Epithelial cell of proximal tubule (primary cell): ENCODE results near the gene XDH. TPM values are rescaled to one million over a fixed set of nuclear protein-coding genes. Genes with fewer than 3 reads are reported as not detected.

Experiments used
- DNase-seq: peaks from one replicate; pipeline ENCODE4 v3.0.0-alpha.2; 2011; ENCODE audit warnings: low read depth
- H3K4me3 ChIP-seq: 2 replicates; pipeline ENCODE4 v1.5.1; 2011; ENCODE audit warnings: low read depth, mild to moderate bottlenecking, low read length
- total RNA-seq: library from RNA; depleted of rRNA; stranded (reverse); fragments of >200 nt; gene quantifications from 2 replicates; pipeline ENCODE4 v1.2.3, GENCODE V29; 2015
- TF ChIP-seq, protein P1 (sequence below): conservative IDR thresholded peaks from 2 replicates; pipeline ENCODE4 v1.5.1; 2012; ENCODE audit warnings: low read depth, mild to moderate bottlenecking, low read length

XDH gene
- total RNA-seq, 1 donor from 2014 or later: 2.2 TPM

DNA sequence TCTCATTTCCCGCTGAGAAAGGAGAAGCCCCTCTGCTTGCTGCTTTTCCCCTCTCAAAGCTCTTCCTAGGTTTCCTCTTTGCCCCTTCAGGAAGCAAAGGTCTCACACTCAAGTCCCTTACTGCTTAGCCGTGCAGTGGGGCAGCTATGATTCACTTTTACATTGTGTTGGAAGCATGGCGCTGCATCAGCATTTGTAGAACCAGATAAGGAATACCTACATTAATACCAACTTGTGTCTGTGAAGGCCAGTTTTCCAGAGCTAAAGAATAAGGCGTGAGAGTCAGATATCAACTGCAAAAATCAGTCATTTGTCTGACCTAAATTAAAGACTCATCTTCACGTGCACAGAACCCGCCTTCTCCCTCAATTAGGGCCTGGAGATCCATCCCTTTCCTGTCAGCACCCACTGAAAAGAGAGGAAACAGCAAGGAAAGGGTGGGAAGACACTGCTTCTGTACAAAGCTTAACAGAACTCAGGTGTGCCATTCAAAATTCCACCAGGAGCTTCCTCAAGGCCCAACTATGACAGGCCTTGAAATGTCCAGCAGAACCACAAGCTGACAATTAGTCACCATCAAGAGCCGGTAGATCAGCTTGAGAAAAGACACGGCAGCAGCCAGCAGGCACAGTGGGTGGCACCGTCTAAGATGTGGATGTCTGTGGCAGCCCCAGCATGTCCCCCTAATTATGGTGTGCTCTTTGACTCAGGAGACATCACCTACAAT lies 16.1 kb upstream of the XDH start:
- DNase-seq: no peak
- TF ChIP-seq, protein P1, sequence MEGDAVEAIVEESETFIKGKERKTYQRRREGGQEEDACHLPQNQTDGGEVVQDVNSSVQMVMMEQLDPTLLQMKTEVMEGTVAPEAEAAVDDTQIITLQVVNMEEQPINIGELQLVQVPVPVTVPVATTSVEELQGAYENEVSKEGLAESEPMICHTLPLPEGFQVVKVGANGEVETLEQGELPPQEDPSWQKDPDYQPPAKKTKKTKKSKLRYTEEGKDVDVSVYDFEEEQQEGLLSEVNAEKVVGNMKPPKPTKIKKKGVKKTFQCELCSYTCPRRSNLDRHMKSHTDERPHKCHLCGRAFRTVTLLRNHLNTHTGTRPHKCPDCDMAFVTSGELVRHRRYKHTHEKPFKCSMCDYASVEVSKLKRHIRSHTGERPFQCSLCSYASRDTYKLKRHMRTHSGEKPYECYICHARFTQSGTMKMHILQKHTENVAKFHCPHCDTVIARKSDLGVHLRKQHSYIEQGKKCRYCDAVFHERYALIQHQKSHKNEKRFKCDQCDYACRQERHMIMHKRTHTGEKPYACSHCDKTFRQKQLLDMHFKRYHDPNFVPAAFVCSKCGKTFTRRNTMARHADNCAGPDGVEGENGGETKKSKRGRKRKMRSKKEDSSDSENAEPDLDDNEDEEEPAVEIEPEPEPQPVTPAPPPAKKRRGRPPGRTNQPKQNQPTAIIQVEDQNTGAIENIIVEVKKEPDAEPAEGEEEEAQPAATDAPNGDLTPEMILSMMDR: no peak
- H3K4me3 ChIP-seq: no peak overlapping the region

DNA sequence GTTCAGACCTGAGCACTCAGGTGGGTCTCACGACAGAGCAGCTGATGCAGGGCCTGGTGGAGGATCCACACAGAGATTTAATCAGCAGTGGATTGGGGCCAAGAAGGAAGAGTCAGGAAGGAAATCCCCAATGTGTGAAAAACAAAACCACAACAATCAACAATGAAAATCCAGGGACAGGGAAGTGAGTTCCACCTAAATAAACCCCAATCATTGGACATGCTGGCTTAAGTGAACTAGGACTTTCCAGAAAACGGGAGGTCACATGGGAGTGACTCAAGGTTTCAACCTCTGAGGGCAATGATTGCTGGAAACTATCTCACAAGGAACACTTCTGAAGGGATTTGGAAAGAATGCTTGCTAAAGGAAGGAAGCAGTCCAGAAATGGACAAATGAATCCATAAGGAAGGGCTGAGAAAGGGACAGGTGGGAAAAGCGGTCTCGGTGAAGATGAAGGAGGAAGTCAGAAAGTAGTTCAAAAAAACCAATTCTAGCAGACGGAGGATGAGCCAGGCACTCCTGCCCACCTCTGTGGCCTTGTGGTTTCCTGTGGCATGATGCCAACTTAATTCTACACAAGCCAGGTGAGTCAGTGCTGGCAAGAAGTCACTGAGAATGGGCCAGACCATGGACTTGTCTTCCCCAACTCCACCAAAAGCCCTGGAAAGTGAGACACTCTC lies 15.4 kb upstream of the XDH start:
- TF ChIP-seq, protein P1: no peak
- H3K4me3 ChIP-seq: no peak overlapping the region
- DNase-seq: peak; percentile 99

DNA sequence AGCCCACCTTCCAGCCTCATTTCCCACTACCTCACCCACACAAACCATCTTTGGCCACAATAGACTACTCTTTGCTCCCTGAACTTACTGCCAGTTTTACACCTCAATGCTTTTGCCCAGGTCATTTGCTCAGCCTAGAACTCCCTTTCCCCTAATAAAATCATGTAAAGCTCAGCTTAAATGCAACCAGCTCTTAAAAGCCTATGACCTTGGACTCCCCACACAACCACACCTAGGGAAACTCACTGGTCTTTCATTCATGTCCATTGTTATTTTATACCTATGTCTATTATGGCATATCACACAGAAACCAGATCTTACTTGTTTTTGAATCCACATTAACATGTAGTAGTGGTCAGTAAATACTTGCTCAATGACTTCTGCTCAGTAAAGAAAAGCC lies 14.5 kb upstream of the XDH start:
- no peak overlapping the region for H3K4me3 ChIP-seq
- DNase-seq: no peak
- TF ChIP-seq, protein P1: no peak

DNA sequence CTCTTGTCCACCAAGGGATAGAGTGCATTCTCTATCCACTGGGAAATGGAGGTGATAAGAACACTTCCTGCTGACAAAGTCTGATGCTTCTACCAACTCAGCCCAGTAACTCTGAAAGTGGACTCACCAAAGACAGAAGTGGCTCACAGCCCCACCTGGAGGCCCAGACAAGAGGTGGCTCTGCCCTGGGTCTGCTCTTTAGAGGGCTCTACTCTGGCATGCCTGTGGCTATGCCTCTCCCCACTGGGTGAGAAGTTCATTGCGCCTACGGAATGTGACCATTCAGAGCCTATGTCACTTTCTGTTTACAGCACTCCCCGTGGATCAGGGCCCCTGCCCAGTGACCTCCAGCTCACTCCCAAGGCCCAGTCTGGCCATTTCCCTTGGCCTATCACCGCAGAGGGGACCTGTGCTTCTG lies 13.5 kb upstream of the XDH start:
- no peak overlapping the region for H3K4me3 ChIP-seq
- no peak for DNase-seq
- TF ChIP-seq, protein P1: peak; percentile 43

DNA sequence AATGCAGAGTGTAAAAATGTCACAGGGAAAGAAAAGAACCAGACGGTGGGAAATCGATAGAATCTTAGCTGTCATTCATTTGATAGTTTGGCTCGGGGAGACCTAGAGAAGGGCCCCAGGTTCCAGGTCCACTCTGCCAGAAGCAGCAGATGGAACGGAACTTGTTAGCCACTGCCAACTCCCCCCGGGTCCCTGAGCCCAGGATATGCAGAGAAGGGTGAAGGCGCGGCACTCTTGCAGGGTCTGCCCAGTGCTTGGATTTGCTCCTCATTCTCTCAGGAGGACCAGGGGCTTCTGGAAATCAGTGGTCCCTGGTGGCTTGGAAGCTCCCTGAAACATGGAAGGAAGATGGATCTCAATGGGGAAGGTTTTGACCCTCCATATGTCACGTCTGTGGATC lies 11.6 kb upstream of the XDH start:
- TF ChIP-seq, protein P1: no peak
- no peak for DNase-seq

DNA sequence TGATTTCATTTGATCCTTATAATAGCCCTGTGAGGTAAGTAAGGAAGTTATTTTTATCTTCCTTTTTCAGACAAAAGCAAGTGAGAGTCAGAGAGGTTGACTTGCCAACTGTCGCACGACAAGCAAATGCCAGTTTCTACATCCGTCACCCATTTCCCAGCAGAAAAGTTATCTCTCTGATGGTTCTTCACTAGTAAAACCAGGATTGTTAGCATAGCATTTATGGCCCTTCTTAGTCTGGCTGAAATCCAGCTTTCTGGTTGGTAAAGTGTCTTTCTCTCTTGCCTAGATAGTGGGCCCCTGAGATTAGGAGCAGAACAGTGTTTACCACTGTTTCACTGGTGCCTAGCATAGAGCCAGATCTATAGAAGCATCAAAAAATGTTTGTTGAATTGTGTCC lies 7.1 kb upstream of the XDH start:
- TF ChIP-seq, protein P1: no peak
- no peak overlapping the region for H3K4me3 ChIP-seq
- DNase-seq: no peak

More for the DNA sequence above, 11.6 kb upstream of the XDH start:
- H3K4me3 ChIP-seq: no peak overlapping the region
